A204.1 (cell line): Measurements from ENCODE around the gene CNOT4.
"Not testable (repeated sequence)": the region's sequence is repeated elsewhere in the genome, so short reads cannot be mapped to it uniquely, and the experiment has no call there.

Experiments
- FAIRE-seq: peaks from 2 replicates; lab custom pipeline; 2012; peaks lifted over from hg19 to GRCh38; lab: Jason Lieb, UNC

The CNOT4 gene

DNA sequence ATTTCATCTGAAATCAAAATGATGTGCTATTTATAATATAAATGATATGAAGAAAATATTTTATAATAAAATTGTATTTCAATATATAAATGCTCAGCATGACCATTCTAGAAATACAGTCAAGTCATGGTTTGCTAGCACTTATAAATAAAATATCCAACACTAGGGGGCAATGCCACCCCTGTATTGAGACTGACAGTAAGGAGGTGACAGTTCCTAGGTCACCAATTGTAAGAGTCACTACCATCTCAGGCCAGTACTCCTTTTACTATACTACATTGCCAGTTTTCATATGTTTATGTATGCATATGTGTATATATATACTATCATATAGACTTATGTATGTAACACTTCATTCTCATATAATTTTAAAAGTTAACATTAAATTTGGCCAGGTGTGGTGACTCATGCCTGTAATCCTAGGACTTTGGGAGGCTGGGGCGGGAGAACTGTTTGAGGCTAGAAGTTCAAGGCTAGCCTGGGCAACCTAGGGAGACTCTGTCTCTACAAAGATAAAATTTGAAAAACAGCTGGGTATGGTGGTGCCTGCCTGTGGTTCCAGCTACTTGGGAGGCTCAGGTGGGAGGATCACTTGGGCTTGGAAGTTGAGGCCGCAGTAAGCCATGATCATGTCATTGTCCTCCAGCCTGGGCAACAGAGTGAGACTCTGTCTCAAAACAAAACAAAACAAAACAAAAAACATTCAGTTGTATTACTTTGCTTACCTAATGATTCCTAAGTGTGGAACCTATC lies 2.4 kb upstream of the CNOT4 start:
- FAIRE-seq: peak; percentile 99

DNA sequence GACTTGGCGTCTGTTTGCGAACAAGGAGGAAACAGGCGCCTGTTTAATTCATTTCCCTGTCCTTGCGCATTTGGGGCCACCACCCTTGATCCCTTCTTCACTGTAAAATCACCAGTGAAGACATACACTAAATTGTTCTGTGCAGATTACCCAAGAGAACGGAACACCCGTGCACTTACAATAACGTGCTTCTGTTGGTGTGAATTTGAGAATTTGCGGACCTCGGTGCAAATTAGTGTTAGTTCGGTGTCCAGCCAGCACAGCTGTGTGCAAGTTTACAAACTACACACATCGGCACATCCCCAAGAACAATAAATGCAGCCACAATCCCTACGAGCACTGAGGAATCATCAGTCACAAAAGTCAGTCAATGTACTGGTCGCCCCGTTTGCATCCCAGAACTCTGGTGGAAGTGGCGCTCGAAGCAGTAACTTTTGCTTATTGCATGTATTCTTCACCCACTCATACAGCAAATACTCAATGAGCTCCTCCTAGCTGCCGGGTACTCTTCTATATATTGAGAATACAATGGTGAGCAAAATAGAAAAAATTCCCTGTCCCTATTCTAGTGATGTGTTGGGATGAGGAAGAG lies 786 bp upstream of the CNOT4 start:
- no peak for FAIRE-seq

DNA sequence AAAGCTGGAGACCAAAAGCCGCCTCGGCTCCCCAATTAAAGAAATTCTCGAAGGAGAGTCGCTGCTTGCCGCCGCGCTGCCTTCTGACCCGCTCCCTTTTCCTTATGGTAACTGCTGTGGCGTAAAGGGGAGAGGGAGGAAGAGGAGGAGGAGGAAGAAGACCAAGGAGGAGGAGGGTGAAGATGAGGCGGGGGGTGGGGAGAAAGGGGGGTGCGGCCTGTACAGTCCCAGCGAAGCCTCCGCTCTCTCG lies 388 bp downstream of the CNOT4 start:
- no peak for FAIRE-seq

DNA sequence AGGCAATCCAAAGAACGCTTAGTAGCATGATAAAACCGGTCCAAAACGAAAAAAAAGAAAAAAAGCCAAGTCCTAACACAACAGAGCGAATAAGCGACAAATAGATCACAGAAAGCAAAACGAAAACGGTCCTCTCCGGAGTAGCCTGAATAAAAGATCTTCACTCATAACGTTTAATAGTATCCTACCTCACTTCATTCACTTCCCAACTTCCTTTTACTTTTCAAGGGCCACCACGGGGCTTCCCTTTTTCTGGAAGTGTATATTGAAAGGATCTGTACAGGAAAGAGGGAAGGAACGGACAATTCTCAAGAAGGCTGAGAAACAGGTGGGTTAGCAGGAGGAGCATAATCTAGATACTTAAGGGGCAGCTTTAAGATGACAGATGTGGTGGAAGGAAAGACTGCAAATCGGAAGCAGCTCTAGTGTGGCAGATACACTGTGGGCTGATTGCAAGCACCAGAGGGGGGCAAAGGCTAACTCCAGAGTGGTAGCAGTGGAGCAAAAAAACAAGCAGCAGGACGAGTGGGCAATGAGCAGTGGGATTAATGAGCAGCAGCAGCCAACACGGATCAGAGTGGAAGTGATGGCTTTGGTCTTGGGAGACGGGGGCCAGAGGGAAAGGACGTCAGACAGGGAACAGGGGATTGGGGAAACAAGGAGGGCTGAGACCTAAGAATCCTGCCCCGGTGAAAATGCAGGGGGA lies 866 bp downstream of the CNOT4 start:
- FAIRE-seq: no peak

DNA sequence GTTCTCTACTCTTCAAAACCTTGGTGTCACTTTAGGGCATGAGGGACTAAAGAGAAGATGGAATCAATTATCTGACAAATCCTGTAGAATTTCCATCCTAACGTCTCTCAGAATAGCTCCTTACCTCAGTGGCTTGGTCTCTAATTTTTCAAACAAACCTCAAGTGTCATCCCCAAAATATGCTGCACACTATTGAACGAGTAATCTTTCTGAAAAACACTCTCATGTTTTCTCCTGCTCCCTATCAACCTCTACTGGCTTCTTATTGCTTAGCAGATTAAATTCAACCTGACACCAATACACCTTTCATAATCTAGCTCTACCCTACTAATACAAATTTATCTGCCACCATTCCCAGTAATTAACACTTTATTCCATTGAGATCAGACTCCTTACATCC lies 8.5 kb downstream of the CNOT4 start:
- FAIRE-seq: no peak

GRCh38 chr7:135499818-135500217 lies 10.1 kb downstream of the CNOT4 start:
- FAIRE-seq: peak; percentile 51

DNA sequence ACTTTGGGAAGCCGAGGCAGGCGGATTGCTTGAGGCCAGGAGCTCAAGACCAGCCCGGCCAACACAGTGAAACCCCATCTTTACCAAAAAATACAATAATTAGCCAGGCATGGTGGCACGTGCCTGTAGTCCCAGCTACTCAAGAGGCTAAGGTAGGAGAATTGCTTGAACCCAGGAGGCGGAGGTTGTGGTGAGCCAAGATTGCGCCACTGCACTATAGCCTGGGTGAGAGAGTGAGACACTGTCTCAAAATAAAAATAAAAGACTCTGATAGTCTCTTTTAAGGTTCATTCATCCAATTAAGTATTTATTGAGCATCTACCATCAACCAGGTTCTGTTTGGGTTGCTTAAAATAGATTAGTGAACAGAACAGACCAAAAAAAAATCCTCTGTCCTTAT lies 12.7 kb downstream of the CNOT4 start:
- not testable (repeated sequence) for FAIRE-seq

DNA sequence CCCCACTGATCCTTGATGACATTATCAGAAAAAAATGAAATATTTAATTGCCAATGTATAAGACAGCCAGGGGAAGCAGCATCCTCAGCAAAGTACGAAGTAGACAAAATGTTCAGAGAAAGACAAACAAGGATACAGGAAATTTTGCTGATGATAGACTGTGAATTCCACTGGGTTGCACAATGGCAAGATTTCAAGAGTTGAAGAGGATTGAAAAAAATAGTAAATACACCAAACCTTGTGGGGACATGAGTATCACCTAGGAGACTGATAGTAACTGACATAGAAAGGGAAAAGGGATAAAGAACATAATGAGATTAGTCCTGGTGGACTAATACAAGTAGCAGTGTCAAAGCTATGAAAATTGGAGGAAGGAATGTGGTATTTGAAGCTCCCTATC lies 16.5 kb downstream of the CNOT4 start:
- FAIRE-seq: no peak

DNA sequence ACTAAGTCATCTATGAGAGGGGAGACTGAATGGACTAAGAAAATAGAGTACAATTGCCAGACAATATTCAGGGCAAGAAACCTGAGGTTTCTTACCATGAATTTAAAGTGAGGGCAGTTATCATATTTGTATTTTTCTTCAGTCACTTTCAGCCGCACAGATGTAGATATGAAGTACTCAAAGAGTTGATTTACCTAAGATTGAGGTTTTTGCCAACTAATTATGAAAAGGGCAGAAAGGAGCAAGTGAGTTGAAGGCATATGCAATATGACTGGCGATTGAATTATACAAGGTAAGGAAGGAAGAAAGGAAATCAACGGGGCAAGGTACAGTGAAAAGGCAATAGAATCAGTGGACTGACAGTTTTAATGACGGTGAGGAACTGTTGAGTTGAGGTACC lies 17.8 kb downstream of the CNOT4 start:
- no peak for FAIRE-seq

DNA sequence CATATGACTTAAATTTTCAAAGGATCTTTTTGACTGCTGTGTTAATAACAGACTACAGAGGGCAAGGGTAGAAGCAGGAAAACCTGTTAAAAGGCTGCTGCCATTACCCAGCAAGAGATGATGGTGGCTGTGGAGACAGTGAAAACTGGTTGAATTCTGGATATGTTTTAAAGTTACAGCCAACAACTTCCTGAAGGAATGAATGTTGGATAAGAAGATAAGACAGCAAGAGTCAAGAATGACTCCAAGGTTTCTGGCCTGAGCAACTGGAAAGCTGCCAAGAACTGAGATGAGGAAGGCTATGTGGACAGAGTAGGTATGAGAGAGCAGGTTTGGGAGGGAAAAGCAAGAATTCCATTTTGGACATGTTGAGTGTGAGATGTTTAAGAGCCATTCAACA lies 19.1 kb downstream of the CNOT4 start:
- FAIRE-seq: no peak

DNA sequence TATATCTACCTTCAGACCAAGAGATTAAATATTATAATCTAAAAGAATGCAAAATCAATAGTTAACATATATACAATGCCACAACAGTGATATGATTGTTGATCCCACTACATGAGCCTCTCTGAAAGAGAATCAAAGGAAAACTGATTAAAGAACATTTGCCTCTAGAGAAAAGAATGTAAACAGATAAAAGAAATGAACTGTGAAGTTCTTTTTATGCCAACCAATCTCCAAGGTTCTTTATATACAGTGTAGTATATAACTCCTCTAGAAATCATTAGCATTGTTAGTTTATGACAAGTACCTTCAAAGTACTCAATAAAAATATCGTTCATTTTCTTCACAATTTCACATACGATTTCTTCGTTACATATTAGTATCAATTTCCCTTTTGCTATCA lies 20.1 kb downstream of the CNOT4 start:
- peak; percentile 43 for FAIRE-seq

- FAIRE-seq: no peak
Measured at GRCh38 chr7:135486261-135486920, 23.5 kb downstream of the CNOT4 start.

DNA sequence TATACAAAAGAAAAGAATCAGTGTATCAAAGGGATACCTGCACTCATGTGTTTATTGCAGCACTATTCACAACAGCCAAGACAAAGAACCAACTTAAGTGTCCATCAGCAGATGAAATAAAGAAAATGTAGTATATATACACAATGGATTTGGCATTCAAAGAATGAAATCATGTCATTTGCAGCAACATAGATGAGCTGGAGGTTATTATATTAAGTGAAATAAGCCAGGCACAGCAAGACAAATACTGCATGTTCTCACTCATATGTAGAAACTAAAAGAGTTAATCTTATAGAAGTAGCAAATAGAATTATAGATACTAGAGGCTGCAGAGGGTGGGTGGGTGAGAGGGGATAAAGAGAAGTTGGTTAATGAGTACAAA lies 28.3 kb downstream of the CNOT4 start:
- no peak for FAIRE-seq

- peak; percentile 53 for FAIRE-seq
Measured at GRCh38 chr7:135480966-135481597, 28.8 kb downstream of the CNOT4 start.

DNA sequence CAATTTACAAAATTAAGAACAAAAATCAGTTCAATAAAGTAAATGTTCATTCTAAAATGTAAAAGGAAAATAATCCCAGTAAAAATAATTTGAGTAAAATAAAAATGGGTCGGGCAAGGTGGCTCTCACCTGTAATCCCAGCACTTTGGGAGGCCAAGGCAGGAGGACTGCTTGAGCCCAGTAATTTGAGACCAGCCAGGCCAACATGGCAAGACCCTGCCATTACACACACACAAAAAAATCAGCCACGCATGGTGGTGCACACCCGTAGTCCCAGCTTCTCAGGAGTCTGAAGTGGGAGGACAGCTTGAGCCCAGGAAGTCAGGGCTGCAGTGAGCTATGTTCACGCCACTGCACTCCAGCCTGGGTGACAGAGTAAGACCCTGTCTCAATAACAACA lies 34.4 kb downstream of the CNOT4 start:
- FAIRE-seq: no peak

DNA sequence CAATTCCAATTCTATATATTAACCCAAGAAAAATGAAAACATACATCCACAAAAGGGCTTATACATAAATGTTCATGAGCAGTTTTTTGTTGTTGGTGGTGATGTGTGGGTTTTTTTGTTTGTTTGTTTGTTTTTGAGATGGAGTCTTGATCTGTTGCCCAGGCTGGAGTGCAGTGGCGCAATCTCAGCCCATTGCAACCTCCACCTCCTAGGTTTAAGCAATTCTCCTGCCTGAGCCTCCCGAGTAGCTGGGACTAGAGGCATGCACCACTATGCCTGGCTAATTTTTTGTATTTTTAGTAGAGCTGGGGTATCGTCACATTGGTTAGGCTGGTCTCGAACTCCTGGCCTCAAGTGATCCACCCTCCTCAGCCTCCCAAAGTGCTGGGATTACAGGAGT lies 40.2 kb downstream of the CNOT4 start:
- FAIRE-seq: not testable (repeated sequence)

DNA sequence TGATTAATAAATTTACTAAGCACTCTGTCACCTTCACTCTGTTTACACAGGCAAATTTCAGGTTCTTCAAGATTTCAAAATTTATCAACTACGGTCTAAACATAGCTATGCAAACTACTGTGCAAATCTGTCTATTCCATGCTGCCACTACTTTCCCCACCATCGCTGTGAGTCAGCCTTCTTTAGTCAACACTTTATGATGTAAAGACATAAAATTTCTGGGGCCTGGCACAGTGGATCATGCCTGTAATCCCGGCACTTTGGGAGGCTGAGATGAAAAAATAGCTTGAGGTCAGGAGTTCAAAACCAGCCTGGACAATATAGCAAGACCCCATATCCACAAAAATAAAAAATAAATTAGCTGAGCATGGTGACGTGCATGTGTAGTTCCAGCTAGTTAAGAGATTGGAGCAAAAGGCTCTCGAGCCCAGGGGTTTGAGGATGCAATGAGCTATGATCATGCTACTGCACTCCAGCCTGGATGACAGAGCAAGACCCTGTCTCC lies 42.6 kb downstream of the CNOT4 start:
- no peak for FAIRE-seq

- FAIRE-seq: no peak
Measured at GRCh38 chr7:135466442-135467206, 43.3 kb downstream of the CNOT4 start.

- FAIRE-seq: no peak
Measured at GRCh38 chr7:135463908-135464307, 46.0 kb downstream of the CNOT4 start.

- FAIRE-seq: no peak
Measured at GRCh38 chr7:135459951-135460567, 49.8 kb downstream of the CNOT4 start.

DNA sequence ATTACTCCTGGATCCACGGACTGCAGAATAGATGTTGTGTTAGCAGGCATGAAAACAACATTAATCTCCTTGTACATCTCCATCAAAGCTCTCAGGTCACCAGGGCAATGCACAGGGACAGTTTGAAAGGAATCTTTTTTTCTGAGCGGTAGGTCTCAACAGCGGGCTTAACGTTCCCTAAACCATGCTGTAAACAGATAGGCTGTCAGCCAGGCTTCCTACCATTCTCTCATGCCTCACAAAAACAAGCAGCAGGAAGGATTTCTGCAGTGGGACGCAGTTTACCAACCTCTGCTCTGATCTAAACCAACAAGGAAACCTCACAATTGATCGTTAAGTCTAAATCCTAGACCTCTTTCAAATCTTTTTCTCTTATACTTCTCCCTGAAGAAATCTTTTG lies 50.8 kb downstream of the CNOT4 start:
- FAIRE-seq: no peak

DNA sequence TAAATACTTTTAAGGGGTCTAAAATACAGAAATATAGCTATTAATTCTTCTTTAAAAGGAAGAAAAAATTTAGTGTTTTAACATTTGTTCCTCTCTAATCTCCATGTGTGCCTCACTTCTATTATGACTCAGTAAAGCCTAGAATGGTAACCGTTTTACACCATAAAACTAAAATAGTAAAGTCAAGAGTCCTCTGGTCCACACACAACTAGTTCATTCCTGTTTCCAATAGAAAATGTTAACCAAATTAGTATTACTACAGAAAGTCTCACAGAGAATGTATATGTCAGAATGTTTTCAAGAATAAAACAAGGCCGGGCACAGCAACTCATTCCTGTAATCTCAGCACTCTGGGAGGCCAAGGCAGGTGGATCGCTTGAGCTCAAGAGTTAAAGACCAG lies 55.8 kb downstream of the CNOT4 start:
- peak; percentile 27 for FAIRE-seq
